Activated gamma-delta T cell treated with Interleukin-2 at 50 U/mL for 16 hours (primary cell): ENCODE data around the gene ARVCF.
A peak's percentile ranks its signal among the peaks of the same experiment; 100 is the strongest.

ENCODE experiments used
- DNase-seq: peaks from one replicate; pipeline ENCODE4 v3.0.0-alpha.2; 2020

Gene ARVCF

DNA sequence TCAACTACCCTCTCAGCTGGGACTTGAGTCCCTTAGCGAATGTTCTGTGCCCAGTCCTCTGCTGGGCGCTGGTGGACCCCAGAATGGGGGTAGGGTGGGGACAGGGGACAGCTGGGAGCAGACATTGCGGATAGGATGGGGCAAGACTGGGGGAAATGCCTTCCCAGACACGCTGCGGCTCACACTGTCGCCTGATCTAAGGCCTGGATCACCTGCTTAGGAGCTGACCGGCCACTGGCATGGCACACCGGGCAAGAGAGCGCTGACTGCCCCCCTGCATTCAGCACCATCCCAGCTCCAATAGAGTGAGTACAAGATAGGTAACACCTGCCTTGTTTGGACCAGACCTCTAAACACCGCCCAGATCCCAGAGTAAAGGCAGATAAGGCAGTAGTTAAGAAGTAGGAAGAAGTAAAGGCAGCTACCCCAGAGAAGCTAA lies 1.4 kb downstream of the ARVCF start:
- no peak for DNase-seq

DNA sequence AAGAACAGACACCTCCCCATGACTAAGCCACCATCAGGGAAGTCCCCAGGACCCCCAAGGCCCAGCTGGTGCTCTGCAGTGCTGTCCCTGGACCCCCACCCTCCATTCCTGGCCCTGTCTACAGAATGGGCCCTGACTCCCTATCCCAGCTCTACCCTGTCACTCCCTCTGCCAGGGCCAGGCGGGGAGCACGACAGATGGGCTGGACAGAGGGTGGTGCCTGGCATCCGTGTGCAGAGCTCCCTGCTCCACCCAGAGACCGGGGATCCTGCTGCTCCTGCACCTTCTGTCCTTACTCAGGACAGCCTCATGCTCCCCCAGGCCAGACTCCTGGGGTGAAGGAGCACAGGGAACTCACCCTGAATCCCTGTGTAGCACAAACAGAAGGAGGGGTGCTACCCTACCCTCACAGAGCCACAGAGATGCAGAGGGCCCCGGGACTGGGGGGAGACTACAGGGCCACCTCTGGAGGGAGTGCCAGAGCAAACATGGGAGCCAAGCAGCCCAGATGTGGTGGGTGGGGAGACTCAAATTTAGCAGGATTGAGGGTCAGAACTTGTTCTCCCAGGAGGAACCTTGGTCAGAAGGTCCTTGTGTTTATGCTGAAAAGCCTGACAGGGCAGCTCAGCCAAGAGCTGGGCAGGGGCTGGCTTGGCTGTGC lies 2.0 kb downstream of the ARVCF start:
- DNase-seq: no peak

DNA sequence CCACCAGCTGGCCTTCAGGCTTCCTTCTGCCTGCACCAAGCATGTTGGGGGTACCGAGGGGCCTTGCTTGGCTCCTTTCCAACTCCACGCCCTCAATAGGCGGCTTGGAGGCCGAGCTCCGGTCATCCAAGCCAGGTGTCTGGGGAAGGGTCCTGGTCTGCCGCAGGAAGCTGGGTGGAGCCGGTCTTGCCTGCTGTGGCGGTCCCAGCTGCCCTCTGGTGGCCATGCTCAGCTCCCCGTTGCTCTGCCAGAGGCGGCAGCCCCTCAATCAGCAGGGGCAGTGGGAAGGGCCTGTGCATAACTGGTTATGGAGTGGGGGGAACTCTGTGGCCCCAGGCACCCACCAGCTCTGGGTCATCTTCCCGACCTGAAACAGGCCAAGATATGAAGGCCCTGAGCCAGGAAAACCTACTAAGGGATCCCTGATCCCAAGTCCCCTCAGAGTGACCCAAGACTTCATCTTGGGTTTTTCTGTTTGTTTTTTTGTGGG lies 3.2 kb downstream of the ARVCF start:
- DNase-seq: peak; percentile 45

DNA sequence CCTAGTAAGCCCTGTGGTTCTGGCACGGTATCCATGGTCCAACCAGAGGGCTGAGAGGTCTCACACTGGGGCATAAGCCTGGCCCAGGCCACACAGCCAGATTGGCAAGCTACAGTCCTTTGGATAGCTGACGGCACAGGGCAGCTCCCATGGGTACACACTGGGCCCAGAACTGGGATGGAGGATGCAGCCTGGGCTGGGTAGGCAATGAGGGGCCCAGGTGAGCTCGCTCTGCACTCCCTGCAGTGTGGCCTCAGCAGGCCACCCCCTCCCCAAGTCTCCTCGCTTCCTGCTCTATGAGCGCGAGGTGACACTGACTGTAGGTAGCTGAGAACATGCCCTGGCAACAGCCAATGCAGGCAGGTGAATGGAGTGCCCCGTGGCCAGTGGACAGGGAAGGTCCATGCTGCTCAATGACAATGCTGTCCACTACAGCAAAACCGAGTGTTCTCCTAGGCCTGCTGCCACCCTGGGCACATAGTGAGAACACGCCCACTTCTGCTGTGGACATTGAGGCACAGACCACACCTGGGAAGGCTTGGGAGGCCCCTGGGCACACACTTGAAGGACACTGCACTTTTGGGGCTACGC lies 3.8 kb downstream of the ARVCF start:
- DNase-seq: no peak

DNA sequence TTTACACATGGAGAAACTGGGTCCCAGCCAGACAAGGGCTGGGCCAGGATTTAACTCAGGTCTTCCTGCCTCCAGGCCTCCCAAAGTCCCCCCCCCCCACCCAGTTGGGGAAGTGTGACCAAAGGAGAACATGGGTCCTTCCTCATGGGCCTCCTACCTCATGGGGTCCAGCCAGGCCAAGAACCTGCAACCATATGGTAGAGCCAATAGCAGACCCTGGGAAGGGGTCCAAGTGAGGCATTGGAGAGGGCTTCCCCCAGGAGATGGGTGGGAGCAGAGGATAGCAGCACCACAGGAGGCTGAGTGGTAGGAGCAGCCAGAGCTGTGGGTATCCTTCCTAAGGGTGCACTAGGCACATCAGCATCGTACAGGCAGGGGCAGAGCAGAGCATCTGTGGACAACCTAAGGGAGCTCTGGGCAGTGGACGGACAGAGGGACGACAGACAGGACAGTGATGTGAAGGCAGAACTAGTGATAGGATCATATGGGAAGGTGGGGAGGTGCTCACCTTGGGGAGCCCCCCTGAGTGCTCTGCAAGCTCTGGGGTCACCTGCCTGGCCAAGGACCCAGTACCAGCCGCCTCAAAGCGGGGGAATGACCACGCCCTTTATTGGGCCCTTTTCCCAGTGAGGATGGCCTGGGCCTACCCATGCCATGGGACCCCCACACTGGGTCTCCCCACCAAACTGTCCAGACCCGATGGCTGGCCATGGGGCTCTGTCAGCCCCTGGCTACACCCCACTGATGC lies 4.5 kb downstream of the ARVCF start:
- no peak for DNase-seq

DNA sequence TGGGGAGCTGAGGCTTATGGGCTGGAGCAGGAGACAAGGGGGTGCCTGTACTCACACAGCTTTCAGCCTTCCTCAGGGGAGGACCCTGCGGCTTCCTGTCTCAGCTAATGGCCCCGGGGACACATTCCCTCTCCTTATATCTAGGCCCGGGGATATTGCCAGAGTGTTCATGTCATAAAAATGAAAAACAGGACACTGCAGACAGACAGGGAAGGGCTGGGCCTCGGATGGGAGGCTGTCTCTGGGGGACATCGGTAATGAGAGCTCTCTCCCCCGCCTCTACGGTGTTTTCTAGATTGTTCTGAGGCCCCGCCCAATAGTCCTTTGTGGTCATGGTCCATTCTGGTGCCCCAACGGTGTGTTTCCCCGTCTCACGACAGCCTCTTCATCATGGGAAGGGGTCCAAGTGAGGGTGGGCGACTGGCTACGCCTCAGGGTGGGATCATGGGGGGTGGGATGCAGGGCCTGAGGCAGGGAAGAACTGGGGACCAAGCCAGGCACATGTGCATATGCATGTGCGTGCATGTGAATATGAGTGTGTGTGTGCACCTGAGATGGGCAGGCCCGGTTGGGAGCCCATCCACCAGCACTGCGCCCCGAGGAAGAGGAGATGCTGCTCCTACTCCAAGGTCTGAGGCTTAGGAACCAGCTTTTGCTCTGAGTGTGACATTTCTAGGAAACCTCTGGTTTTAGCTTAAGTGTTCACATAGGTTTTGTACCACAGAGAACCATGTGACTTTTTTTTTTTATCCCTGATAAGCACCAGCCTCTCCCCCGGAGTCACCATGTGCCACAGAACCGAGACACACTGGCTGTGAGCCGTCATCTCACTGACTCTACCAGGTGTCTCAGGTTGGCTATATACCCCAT lies 5.3 kb downstream of the ARVCF start:
- DNase-seq: no peak

DNA sequence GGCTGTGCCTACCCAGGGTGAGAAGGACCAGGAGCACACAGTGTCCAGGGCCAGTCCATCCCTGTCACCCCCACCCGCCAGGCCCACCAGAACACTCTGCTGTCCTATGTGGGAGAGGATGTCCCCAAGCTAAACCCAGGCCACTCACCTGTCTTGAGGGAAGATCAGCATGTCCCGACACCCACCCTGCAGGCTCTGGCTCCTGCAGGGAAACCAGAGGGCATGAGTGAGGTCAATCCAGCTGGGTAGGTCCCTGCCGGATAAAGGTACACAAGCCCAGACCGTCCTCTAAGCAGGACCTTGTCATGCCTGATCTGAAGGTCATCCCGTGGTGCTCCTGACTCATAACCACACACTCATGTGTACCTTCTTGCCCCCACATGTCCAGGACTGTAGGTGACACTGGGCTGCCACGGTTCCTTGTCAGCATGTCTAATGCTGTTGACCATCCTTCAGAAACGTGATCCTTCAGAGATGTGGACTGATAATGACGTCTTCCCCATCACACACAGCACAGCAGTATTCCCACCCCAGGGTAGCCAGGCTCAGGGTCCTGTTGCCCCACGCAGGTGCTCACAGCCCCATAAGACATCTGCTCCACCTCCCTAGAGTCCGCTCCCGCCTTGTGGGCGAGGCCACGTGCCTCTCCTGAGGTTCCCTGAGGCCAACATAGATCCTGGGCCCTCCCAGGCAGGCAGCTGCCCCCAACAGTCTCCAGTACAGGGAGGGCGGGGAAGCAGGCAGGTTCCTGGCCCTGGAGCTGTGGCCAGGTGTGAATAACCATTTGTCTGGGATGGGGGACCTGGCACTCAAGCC lies 6.1 kb downstream of the ARVCF start:
- no peak for DNase-seq

DNA sequence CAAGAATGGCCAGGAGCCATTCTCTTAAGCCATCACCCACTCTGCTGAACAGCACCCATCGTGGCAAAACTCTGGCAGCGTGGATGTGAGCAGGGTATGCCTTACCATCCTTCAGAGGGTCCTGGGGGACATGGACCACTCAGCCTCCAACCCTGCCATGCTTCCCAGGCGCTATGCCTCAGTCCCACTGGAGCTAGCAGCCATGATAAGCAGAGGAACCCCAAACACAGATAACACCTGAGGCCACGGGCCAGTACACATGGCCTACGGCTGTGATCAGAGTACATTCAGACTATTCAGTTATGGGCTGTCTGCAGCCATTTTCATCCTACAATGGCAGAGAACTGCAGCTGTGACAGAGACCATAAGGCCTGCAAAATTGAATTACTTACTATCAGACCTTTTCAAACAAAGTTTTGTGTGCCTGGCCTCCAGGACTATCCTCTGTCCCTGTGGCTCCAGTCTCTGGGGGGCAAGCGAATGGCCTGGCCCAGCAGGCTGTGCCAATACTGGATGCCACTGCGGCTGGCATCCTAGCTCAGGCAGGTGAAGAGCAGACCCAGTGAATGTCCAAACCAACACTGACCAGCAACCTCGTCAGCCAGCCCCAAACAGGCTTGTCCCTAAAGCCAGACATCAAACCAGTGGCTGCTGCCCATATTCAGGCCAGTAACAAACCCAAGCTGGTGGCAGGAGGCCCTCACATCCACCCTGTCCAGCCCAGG lies 6.9 kb downstream of the ARVCF start:
- DNase-seq: no peak

DNA sequence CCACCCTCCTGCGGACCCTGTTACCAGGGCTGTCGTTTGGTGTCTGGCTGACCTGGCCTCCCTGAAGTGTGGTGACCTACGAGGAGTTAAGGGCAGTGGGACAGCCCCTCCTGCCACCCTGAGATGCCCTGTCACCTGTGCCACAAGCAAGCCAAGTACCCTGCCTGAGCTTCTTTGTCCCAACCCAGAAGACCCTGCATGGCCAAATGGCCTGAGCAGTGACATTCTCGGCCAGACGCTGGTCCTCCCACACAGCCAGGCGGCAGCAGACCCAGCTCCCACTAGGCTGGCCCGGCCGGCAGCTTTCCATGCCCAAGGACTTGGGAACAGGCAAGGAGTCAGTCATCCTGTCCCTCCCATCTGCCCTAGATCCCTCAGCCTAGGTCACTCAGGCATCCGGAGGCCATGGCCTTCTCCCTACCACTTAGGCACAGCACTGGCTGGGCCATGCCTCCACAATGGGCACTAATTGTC lies 7.6 kb downstream of the ARVCF start:
- no peak for DNase-seq

DNA sequence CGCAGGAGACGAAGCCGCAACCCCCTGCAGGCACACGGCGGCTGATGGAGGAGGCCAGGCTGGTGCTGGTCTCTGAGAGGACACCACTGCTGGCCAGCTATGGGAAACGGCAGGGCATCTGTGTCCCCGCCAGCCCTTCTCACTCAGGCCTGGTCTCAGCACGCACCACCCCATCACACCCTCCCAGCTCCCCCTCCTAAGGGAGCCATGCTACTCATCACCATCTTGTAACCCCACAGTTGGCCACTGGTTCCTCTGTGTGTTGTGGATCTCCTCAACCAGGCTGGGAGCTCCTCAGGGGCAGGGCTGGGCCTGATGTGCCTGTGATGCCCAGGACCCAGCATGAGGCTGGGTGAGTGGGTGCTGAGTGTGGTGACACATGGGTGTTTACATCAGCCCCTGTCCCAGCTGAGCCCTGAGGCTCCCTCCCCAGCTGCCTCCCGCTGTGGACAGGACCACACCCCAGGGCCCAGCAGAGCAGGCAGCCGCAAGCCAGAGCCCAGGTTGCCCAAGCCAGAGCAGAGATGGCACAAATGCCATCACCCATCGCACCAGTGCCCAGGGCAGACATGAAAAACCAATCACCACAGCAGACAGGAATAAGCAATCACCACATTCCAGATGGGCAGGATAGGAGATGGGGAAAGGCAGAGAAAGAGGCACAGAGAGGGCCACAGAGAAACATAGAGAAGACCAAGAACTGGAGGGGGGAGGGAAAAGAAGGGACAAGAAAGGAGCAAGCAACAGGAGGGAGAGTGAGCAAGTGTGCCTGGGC lies 8.2 kb downstream of the ARVCF start:
- DNase-seq: no peak

DNA sequence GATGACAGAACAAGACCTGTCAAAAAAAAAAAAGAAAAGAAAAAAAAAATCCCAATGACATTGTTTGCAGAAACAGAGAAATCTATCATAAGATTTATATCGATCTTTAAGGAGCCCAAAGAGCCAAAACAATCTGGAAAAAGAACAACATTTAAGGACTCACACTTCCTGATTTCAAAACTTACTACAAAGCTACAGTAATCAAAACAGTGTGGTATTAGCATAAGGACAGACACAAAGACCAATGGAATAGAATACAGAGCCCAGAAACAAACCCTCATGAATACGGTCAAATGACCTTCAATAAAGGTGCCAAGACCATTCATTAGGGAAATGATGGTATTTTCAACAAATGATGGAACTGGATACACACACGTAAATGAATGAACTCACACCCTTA lies 12.2 kb downstream of the ARVCF start:
- no peak for DNase-seq

DNA sequence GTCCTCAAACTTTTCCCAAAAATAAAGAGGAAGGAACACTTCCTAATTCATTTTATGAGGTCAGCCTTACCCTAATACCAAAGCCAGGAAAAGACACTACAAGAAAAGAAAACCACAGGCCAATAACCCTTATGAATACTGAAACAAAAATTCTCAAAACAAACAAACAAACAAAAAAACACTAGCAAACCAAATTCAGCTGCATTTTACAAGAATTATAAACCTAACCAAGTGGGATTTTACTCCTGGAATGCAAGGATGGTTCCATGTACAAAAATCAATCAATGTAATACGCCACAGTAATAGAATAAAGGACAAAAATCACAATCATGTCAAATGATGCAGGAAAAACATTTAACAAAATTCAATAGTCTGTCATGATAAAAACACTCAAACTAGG lies 13.3 kb downstream of the ARVCF start:
- no peak for DNase-seq

DNA sequence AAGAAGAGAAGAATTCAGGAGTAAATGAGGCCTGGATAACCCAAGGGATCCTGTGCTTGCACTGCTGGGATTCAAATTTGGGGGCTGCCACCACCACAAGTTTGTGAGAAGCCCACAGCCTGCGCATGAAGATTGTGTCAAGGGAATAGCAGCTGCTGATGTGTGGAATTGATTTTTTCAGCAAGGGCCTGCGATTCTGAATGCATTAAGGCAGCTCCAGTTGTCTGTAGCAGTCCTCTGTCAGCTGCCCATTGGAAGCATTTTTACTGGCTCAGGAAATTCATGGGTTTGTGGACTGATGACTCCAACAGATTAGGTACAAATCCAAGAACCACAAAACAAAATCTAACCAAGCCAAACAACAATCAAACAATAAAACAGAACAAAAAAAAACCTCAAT lies 14.0 kb downstream of the ARVCF start:
- no peak for DNase-seq

DNA sequence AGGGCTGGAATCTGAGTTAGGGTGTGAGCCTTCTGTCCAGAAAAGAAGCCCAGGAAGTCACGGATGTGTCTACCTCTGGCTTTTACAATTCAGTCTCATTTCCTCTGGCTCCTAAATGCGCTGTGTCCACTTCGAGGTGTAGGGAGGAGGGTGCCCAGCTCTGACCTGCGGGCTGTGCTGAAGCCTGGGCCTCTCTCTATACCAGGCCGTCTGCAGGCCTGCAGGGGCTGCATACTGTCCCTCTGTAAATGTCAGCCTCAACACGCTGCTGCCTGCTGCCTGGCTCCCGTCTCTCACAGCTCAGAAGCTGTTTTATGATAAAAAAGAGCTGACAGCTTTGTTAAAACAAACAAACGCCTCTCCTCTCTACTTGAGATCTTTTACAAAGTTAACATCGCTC lies 14.5 kb downstream of the ARVCF start:
- DNase-seq: no peak

DNA sequence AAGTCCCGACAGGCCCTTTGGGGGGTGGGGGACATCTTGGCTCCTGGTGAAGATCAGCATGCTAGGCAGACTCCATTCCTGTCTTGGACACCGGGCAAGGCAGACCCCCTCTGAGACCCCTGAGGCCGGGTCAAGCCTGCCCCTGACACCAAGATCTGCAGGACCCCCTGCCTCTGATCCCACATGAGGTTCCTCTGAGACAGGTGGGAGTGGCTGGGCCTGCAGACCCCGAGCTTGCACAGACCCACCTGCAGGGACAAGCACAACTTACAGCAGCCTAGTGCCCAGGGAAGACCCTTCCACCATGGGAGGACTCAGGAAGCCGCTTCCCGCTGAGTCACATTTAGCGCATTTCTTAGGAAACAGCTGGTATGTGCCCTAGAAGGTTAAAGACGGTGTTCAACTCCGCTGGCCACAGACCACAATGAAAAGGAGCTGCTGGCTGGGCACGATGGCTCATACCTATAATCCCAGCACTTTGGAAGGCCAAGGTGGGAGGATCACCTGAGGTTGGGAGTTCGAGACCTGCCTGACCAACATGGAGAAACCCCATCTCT lies 15.5 kb downstream of the ARVCF start:
- DNase-seq: no peak

DNA sequence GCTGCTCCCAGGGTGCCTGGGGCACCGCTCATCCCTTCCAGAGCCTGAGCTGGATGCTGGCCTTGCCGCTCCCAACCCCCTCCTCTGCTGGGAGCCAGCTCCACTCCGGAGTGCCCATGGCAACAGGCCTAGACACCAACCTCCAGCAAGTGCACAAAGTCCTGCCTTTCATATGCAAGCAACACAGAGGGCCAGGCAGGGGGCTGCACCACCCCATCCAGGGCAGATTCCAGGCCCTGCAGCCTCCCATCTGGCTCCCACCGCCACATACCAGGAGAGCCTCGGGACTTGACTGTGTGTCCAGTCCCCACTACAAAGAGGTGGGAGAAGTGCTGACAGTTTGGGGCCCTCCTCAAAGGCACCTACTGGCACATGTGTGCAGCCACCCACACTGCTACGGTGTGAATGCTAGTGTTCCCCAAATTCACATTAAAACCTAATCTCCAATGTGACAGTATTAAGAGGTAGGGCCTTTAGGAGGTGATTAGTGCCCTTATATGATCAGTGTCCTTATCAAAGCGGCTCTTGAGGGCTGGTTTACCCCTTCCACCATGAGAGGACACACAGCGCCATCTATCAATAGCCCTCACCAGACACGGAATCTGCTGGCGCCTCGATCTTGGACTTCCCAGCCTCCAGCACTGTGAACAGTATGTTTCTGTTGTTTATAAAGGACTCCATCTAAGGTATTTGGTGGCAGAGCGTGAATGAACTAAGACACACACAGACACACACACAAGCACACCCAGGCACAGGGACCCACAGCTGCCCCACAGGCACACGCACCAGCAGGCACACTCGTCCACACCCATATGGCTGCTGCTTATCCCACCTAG lies 16.2 kb downstream of the ARVCF start:
- no peak for DNase-seq

DNA sequence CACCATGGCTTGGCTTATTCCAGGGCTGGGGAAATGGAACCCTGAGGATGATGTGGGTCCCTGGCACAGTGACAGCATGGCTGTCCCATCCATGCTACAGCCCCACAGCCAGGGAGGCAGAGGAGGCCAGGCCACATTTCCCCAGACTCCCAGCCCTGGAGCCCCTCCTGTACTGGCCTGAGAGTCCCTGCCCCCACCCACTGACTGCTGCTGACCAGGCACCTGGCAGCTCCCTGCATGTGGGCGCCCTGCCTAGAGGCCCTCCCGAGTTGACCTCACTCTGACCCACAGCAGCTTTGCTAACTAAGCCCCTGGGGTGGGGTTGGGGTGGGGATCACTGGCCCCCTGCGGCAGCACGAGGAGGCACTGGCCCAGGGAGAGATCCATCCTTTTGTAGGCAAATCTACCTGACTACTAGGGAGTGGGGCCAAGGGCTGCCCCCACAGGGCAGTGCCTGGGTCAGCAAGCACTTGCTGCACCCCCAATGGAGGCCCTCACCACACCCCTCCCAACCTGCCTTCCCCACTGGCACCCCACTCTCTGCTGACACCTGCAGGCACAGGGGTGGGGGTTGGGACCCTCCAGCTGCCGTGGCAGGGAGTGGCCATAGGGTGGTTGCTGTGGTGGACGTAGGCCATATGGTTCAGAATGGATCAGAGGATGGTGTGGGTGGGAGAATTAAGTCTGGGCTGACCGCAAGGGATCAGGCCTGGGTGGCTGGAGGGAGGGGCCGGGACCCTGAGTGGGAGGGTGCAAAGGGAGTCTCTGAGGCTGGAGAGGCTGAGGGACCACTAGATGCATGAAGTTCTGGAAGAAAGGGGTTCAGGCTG lies 17.4 kb downstream of the ARVCF start:
- no peak for DNase-seq

DNA sequence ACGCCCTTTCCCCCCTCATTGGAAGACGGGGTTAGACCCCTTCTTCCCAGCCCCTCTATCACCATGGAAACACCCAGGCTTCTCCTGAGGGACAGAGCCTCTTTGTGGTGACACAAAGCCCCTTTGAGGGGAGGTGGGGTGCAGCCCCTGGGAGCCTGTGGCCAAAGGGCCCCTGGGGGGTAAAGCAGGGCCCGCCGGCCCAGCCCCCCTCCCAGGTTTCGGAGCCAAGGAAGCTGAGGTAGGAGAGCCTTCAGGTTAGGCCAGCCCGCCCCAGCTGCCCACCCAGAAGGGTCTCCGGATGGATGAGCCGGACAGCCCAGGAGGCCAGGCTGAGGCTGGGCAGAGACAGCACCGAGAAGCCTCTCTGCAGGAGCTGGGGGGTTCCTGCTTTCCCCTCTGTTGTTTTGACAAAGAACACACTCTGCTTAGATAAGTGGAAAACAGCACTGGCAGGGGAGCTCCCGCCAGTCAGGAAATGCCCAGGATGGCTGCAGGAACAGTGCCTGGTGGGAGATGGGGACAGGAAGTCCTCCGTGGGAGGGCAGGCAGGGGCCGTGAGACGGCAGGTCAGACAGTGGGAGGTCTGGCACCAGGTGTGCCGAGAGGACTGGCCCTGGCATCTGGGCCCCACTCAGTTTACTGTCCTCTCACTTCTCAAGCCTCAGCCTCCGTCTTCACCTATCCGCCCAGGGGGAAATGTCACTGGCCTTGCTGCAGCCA lies 18.2 kb downstream of the ARVCF start:
- no peak for DNase-seq
